Nephron progenitor cell (in vitro differentiated cells): ENCODE measurements around the gene UBE2J2.

Source experiments
- DNase-seq: peaks from one replicate; pipeline ENCODE4 v3.0.0; 2021
- H3K27ac Mint-ChIP-seq: 2 replicates; pipeline ENCODE4 v1.8.0; 2021; ENCODE audit warnings: mild to moderate bottlenecking, moderate library complexity, mixed read lengths
- H3K27me3 Mint-ChIP-seq: 2 replicates; pipeline ENCODE4 v1.8.0; 2021; ENCODE audit warnings: mild to moderate bottlenecking, low read depth, mixed read lengths; ENCODE audit not compliant: poor library complexity
- H3K36me3 Mint-ChIP-seq: 2 replicates; pipeline ENCODE4 v1.8.0; 2021; ENCODE audit warnings: low read depth, mixed read lengths
- H3K4me1 Mint-ChIP-seq: 2 replicates; pipeline ENCODE4 v1.8.0; 2021; ENCODE audit warnings: mixed read lengths
- H3K4me3 Mint-ChIP-seq: 2 replicates; pipeline ENCODE4 v1.8.0; 2021; ENCODE audit warnings: mild to moderate bottlenecking, moderate library complexity, mixed read lengths
- H3K9me3 Mint-ChIP-seq: 2 replicates; pipeline ENCODE4 v1.8.0; 2021; ENCODE audit warnings: mild to moderate bottlenecking, moderate library complexity, mixed read lengths
- CTCF ChIP-seq: fragments of 200-600 bp; sonication (generic); IDR thresholded peaks from 2 replicates; pipeline ENCODE4 v1.5.0; 2021; ENCODE audit warnings: antibody characterized with exemption

Gene UBE2J2

DNA sequence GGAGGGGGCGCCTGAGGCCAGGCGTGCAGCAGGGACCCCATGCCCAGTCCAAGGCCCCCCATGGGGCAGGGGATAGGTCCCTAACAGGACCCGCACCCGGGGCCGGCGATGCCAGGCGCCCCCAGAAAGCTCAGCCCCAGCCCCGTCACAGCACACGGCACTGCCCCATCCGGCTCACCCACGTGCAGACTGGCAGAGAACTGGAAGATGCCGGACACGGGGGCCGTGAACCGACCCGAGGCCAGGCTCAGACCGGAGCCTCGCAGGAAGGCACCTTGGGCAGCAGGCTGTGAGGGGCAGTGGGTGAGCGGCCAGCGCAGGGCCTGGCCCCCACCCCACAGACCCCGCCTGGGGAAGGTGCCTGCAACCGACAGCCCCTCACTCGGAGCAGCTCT lies 30.4 kb downstream of the UBE2J2 start:
- H3K27me3 Mint-ChIP-seq = peaks cover 13% of the 10 kb centered on the region
- TF ChIP-seq CTCF = no peak
- H3K27ac Mint-ChIP-seq = no peak overlapping the region
- no peaks in the 10 kb centered on the region for H3K36me3 Mint-ChIP-seq
- DNase-seq = no peak
- no peak overlapping the region for H3K4me3 Mint-ChIP-seq
- peaks cover 5% of the 10 kb centered on the region for H3K4me1 Mint-ChIP-seq
- no peaks in the 10 kb centered on the region for H3K9me3 Mint-ChIP-seq

DNA sequence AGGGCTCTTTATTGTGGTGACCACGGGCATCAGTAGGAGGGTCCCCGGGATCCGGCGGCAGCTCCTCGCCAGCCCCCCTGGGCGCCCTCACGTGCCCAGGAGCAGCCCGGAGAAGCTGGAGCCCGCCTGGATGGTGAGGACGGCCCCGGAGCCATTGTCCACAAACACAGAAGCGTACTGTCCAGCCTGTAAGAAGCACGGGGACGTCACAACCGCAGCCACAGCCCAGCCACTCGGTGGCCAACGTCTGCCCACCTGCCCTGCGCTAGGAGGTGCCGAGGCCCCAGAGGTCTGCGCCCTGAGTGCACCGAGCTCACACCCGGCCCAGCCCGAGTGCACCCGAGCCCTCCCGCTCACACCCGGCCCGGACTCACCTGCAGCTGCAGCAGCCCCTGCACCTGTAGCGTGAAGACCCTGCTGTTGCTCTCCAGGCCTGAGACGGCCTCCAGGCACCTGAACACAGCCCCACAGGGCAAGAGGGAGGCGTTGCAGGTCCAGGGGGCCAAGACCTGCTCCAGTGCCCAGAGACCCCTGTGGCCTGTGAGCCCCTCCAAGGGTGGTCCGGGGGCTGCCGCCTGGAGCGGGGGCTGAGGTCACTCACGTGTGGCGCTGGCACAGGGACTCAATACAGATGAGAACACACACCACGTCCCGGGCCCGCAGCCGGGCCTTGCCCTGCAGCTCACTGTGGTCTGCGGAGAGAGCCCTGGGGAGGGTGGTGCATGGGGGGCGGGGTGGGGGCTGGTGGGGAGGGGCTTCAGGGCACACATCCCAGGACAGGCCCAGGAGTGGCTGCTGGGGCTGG lies 31.0 kb downstream of the UBE2J2 start:
- no peak for TF ChIP-seq CTCF

DNA sequence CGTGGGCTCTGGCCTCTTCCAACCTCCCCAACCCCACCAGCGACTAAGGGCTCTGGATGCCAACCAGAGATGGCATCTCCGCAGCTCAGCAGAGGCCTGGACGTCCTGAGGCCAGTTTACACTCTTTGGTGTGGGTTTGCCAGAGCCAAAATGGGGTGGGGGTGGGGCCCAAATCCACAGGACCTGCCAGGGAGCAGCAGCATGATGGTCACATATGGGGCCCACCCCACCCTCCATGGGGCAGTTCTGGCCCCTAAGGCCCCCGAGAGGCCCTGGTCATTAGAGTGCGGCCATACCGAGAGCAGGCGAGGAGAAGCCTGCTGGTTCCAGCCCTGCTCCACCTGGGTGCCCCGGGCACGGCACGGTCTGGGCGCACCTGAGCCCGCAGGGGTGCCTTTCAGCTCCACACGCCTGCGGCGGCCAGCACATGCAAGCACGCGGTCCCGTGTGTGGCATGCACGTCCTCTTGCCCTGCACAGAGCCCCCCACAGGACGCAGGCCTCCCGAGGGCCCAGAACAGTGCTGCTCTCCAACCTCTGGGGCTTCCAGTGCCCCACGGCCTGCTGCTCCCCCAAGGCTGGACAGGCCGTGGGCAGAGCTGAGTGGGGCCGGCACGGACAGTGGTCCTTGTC lies 31.9 kb downstream of the UBE2J2 start:
- Mint-ChIP-seq H3K36me3 (no peaks in the 10 kb centered on the region), H3K4me1 (peaks cover 17% of the 10 kb centered on the region), H3K9me3 (no peaks in the 10 kb centered on the region), H3K27me3 (peaks cover 4% of the 10 kb centered on the region), H3K27ac (no peak overlapping the region), H3K4me3 (no peak overlapping the region)
- no peak for TF ChIP-seq CTCF
- no peak for DNase-seq

More for the DNA sequence above, 31.0 kb downstream of the UBE2J2 start:
- Mint-ChIP-seq H3K36me3 (no peaks in the 10 kb centered on the region), H3K9me3 (no peaks in the 10 kb centered on the region), H3K27me3 (peaks cover 9% of the 10 kb centered on the region), H3K4me1 (peaks cover 7% of the 10 kb centered on the region), H3K4me3 (no peak overlapping the region), H3K27ac (no peak overlapping the region)
- DNase-seq = no peak

- no peak overlapping the region for H3K27ac Mint-ChIP-seq
- no peaks in the 10 kb centered on the region for H3K9me3 Mint-ChIP-seq
- DNase-seq = no peak
- no peaks in the 10 kb centered on the region for H3K36me3 Mint-ChIP-seq
- TF ChIP-seq CTCF = no peak
- H3K4me3 Mint-ChIP-seq = no peak overlapping the region
- peaks cover 2% of the 10 kb centered on the region for H3K27me3 Mint-ChIP-seq
- peaks cover 17% of the 10 kb centered on the region for H3K4me1 Mint-ChIP-seq
Observed at GRCh38 chr1:1240822-1241587, 32.6 kb downstream of the UBE2J2 start.

GRCh38 chr1:1240348-1240732 lies 33.3 kb downstream of the UBE2J2 start:
- H3K27me3 Mint-ChIP-seq = no peaks in the 10 kb centered on the region
- no peak for TF ChIP-seq CTCF
- no peak overlapping the region for H3K27ac Mint-ChIP-seq
- H3K4me3 Mint-ChIP-seq = no peak overlapping the region
- no peaks in the 10 kb centered on the region for H3K9me3 Mint-ChIP-seq
- peaks cover 17% of the 10 kb centered on the region for H3K4me1 Mint-ChIP-seq
- no peak for DNase-seq
- no peaks in the 10 kb centered on the region for H3K36me3 Mint-ChIP-seq
